Type B pancreatic cell (in vitro differentiated cells): ENCODE measurements around the gene ZNF236. TPM values are rescaled to one million over a fixed set of nuclear protein-coding genes. Genes with fewer than 3 reads are reported as not detected.

Experiments
- DNase-seq: peaks from one replicate; pipeline ENCODE4 v3.0.0; 2021; ENCODE audit warnings: mixed read lengths; ENCODE audit not compliant: unreplicated experiment; ENCODE audit errors: extremely low spot score
- H3K27ac Mint-ChIP-seq: 2 replicates; pipeline ENCODE4 v1.8.0; 2021; ENCODE audit warnings: mild to moderate bottlenecking, mixed read lengths
- H3K27me3 Mint-ChIP-seq: 2 replicates; pipeline ENCODE4 v1.8.0; 2021; ENCODE audit warnings: mixed read lengths
- H3K36me3 Mint-ChIP-seq: 2 replicates; pipeline ENCODE4 v1.8.0; 2021; ENCODE audit warnings: mixed read lengths
- H3K4me1 Mint-ChIP-seq: one replicate; pipeline ENCODE4 v1.8.0; 2021; ENCODE audit warnings: mixed read lengths; ENCODE audit not compliant: unreplicated experiment
- H3K4me3 Mint-ChIP-seq: 2 replicates; pipeline ENCODE4 v1.8.0; 2021; ENCODE audit warnings: mild to moderate bottlenecking, mixed read lengths
- H3K9me3 Mint-ChIP-seq: 2 replicates; pipeline ENCODE4 v1.8.0; 2021; ENCODE audit warnings: mixed read lengths
- CTCF ChIP-seq: fragments of 200-600 bp; sonication (generic); conservative IDR thresholded peaks from 2 replicates; pipeline ENCODE4 v1.5.0; 2021; ENCODE audit warnings: antibody characterized with exemption, mild to moderate bottlenecking
- total RNA-seq: library from RNA; stranded (reverse); gene quantifications from 2 replicates; pipeline ENCODE4 v1.2.1, GENCODE V29; 2021; ENCODE audit warnings: low replicate concordance

The ZNF236 gene
- total RNA-seq, 1 donor from 2014 or later = 20.2 TPM

GRCh38 chr18:76897257-76897656, 74.9 kb downstream of the ZNF236 start:
- no peaks in the 10 kb centered on the region for H3K27me3 Mint-ChIP-seq

GRCh38 chr18:76903386-76903785, 81.0 kb downstream of the ZNF236 start:
- Mint-ChIP-seq H3K4me3 (no peak overlapping the region), H3K9me3 (no peaks in the 10 kb centered on the region), H3K36me3 (peaks cover 35% of the 10 kb centered on the region), H3K4me1 (no peaks in the 10 kb centered on the region), H3K27ac (no peak overlapping the region), H3K27me3 (no peaks in the 10 kb centered on the region)
- DNase-seq = no peak
- TF ChIP-seq CTCF = no peak

More at GRCh38 chr18:76897257-76897656, 74.9 kb downstream of the ZNF236 start:
- H3K4me1 Mint-ChIP-seq = peaks cover 4% of the 10 kb centered on the region
- H3K36me3 Mint-ChIP-seq = peaks cover 49% of the 10 kb centered on the region
- H3K4me3 Mint-ChIP-seq = no peak overlapping the region
- no peak for DNase-seq
- H3K9me3 Mint-ChIP-seq = no peaks in the 10 kb centered on the region
- no peak overlapping the region for H3K27ac Mint-ChIP-seq
- no peak for TF ChIP-seq CTCF

- Mint-ChIP-seq H3K27ac (no peak overlapping the region), H3K4me3 (no peak overlapping the region), H3K36me3 (peaks cover 25% of the 10 kb centered on the region), H3K4me1 (no peaks in the 10 kb centered on the region), H3K27me3 (no peaks in the 10 kb centered on the region), H3K9me3 (no peaks in the 10 kb centered on the region)
- no peak for DNase-seq
- TF ChIP-seq CTCF = no peak
These were observed 83.5 kb downstream of the ZNF236 start for GRCh38 chr18:76905821-76906220.

- DNase-seq = no peak
- H3K4me1 Mint-ChIP-seq = no peaks in the 10 kb centered on the region
- H3K4me3 Mint-ChIP-seq = no peak overlapping the region
- no peak for TF ChIP-seq CTCF
- no peaks in the 10 kb centered on the region for H3K27me3 Mint-ChIP-seq
- H3K27ac Mint-ChIP-seq = no peak overlapping the region
- H3K9me3 Mint-ChIP-seq = no peaks in the 10 kb centered on the region
- peaks cover 23% of the 10 kb centered on the region for H3K36me3 Mint-ChIP-seq
These were observed 85.9 kb downstream of the ZNF236 start for GRCh38 chr18:76908277-76908676.

GRCh38 chr18:76909439-76909838, 87.1 kb downstream of the ZNF236 start:
- DNase-seq = no peak
- H3K4me3 Mint-ChIP-seq = no peak overlapping the region
- H3K36me3 Mint-ChIP-seq = peaks cover 28% of the 10 kb centered on the region
- H3K27ac Mint-ChIP-seq = no peak overlapping the region
- TF ChIP-seq CTCF = no peak
- no peaks in the 10 kb centered on the region for H3K9me3 Mint-ChIP-seq
- H3K27me3 Mint-ChIP-seq = no peaks in the 10 kb centered on the region
- H3K4me1 Mint-ChIP-seq = no peaks in the 10 kb centered on the region

GRCh38 chr18:76911440-76911839, 89.1 kb downstream of the ZNF236 start:
- Mint-ChIP-seq H3K27ac (no peak overlapping the region), H3K9me3 (no peaks in the 10 kb centered on the region), H3K4me1 (no peaks in the 10 kb centered on the region), H3K4me3 (no peak overlapping the region), H3K36me3 (peaks cover 35% of the 10 kb centered on the region), H3K27me3 (no peaks in the 10 kb centered on the region)
- no peak for TF ChIP-seq CTCF
- DNase-seq = no peak
